HG03045 (cell line): ENCODE results near the gene TSEN34.
"Not testable (repeated sequence)": the region's sequence is repeated elsewhere in the genome, so short reads cannot be mapped to it uniquely, and the experiment has no call there.

Source experiments
- ATAC-seq: cut with Tn5 transposase; IDR thresholded peaks from one replicate; pipeline ENCODE4 v1.9.1; 2021; ENCODE audit warnings: mild to moderate bottlenecking, moderate library complexity; ENCODE audit not compliant: unreplicated experiment

Gene TSEN34

GRCh38 chr19:54186351-54186750 is 4.8 kb upstream of the TSEN34 start:
- ATAC-seq = no peak

- no peak for ATAC-seq
Observed at GRCh38 chr19:54186934-54187381, 4.2 kb upstream of the TSEN34 start.

GRCh38 chr19:54188215-54188871 is 2.8 kb upstream of the TSEN34 start:
- no peak for ATAC-seq

DNA sequence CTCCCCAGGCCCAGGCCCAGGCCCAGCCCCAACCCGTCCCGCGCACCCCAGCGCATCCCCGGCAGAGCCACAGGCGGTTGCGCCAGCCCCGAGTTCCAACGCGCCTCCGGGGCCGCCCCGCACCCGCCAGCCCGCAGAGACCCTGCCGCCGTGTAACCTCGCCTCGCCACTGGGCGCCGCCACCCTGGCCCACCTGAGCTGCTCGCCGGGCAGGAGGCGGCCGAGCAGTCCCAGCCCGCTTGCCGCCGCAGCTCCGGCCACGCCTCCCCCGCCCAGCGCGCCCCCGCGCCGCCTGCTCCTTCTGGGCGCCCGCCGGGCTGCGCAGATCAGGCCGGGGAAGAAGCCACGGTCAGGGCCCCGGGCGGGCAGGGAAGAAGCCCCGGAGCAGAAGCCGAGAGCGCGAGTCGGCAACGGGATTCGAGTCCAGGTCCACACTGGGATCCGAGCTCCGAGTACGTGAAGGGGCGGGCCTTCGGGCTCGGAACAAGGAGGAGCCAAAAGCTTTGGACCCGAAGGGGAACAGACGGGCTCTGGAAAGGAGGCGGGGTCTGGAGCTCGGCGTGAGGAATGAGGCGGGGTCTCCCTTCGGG is 1.9 kb upstream of the TSEN34 start, which contains the start of gene MBOAT7:
Gene MBOAT7 (minus strand): TSS at position 436 of the 590 bp plus-strand sequence. CDS start 1,072 bp downstream, outside the sequence.
- peak; percentile 22 for ATAC-seq

DNA sequence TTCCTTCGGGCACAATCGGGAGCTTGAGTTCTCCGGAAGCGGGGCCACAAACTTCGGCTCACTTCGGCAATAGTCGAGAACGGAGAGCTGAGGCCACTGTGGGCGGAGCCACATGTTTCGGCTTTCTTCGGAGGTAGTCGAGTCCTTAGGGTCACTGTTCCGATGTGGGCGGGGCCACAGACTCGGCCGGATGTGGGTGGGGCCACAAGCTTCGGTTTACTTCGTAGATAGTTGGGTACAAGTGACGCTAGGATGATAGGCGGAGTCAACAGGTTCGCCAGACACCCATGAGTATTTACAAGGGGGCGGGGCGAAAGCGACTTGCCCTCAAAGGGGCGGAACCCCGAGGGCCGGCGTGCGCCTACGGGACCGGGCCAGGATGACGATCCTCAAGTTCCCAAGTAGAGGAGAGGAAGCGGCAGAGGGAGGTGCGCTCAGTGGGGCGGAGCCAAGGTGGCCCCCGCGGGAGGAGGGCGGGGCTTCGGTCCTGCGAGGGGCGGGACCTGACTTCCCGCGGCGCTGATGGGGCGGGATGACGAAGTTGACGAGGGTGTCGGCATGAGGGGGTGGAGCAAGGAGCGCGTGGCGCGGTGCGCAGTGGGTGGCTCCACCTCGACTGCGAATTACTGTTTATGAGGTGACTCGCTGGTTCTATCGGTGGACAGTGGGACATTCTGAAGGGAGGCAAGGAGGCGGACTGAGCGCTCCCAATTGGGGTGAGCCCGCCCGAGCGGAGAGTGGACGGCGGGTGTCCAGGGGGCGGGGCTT is 1.2 kb upstream of the TSEN34 start:
- peak; percentile 48 for ATAC-seq

- peak; percentile 44 for ATAC-seq
Observed at GRCh38 chr19:54190503-54191010, 551 bp upstream of the TSEN34 start.

GRCh38 chr19:54191811-54192453 is 824 bp downstream of the TSEN34 start:
- no peak for ATAC-seq

- ATAC-seq = no peak
Observed at GRCh38 chr19:54193011-54193410, 1.9 kb downstream of the TSEN34 start.

DNA sequence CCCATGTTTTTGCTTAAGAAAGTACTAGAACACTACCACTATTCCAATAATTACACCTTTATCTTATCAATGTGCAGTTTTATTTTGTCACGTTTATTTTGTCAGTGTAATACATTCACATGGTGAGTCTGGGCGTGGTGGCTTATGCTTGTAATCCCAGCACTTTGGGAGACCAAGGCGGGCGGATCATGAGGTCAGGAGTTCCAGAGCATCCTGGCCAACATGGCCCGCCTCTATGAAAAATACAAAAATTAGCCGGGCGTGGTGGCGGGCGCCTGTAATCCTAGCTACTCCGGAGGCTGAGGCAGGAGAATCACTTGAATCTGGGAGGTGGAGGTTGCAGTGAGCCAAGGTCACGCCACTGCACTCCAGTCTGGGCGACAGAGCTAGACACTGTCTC is 3.4 kb downstream of the TSEN34 start:
- not testable (repeated sequence) for ATAC-seq

GRCh38 chr19:54196536-54196935 is 5.4 kb downstream of the TSEN34 start:
- ATAC-seq = no peak

DNA sequence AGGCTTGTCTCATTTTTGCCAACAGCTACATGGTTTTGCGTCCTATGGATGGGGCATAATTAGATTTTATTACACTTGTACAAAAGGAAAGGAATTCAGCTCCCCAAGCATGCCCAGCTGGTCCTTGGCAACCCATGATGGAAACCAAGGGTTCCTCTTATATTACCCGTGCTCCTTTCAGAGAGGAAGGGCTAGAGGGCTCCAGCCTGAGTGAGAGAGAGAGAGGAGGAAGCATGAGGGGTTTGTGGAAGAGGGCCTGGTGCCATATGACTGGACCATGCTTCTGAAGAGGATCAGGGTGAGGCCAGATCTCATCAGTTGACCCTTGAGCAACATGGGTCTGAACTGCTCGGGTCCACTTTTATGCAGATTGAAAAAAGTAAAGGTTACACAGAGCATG is 6.0 kb downstream of the TSEN34 start:
- no peak for ATAC-seq

- no peak for ATAC-seq
Observed at GRCh38 chr19:54199401-54199800, 8.3 kb downstream of the TSEN34 start.

DNA sequence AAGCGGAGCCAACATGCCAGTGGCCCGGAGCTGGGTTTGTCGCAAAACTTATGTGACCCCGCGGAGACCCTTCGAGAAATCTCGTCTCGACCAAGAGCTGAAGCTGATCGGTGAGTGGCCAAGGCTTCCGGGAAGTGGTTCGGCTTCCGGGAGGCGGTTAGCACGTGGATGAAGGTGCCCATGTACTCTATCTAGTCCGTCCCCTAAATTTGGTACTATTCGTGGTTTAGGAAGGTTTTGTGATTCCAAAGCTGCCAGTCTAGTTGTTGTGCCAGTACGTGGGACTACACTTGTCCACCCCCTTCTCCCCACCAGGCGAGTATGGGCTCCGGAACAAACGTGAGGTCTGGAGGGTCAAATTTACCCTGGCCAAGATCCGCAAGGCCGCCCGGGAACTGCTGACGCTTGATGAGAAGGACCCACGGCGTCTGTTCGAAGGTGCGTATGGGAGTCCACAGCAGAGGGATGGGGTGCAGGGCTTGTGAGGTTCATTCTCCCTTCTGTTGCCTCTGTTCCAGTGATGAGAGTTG is 10.1 kb downstream of the TSEN34 start:
- no peak for ATAC-seq

- no peak for ATAC-seq
Observed at GRCh38 chr19:54201980-54202379, 10.9 kb downstream of the TSEN34 start.

DNA sequence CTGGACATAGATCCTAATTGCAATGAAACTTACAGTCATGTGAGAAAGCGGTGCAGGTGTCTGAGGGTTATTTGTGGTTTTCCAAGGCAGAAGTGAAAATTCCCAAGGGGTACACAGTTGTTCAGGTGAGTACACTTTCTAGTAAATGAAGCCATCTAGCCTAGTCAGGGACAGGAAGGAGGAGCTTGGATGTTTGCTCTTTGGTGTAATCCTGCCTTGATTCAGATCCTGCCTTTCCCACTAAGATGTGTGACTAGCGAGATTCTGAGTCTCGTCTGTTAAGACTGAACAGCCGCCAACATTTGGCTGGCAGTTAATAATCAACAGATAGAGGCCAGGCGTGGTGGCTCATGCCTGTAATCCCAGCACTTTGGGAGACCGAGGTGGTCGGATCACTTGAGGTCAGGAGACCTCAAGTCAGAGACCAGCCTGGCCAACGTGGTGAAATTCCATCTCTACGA is 12.1 kb downstream of the TSEN34 start:
- no peak for ATAC-seq

GRCh38 chr19:54204767-54205468 is 13.8 kb downstream of the TSEN34 start:
- no peak for ATAC-seq

DNA sequence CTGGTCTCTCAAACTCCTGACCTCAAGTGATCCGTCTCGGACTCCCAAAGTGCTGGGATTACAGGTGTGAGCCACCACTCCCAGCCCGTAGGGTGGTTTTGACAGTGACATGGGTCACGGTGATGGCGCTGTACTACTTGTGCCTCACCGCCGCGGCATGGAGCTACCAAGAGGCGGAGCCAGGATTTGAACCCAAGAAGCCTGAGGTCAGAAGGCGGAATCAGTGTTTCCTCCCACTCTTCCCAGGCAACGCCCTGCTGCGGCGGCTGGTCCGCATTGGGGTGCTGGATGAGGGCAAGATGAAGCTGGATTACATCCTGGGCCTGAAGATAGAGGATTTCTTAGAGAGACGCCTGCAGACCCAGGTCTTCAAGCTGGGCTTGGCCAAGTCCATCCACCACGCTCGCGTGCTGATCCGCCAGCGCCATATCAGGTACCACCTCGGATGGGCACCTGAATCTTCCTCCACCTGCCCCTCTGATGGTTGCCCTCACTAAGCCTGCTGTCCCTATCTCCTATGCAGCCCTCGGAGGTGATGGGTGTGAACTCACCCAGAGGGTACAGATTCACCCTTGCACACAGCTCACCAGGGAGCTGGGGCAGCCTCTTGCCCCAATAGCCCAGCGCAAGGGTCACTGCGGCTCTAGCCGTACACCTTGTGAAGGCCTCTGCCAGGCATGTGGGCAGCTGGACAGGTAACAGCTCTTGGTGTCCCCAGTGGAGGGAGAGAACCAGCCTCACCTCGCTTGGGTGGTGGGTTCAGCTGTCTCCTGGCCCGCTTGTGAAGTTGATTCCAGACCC is 15.1 kb downstream of the TSEN34 start:
- ATAC-seq = no peak

- no peak for ATAC-seq
Observed at GRCh38 chr19:54206831-54207177, 15.7 kb downstream of the TSEN34 start.

GRCh38 chr19:54207193-54207592 is 16.1 kb downstream of the TSEN34 start:
- ATAC-seq = not testable (repeated sequence)

GRCh38 chr19:54207676-54207982 is 16.5 kb downstream of the TSEN34 start:
- no peak for ATAC-seq
